GM18907 (cell line): Measurements from ENCODE around the gene PIGP.
"Not testable (repeated sequence)": the region's sequence is repeated elsewhere in the genome, so short reads cannot be mapped to it uniquely, and the experiment has no call there.

Source experiments
- ATAC-seq: cut with Tn5 transposase; IDR thresholded peaks from one replicate; pipeline ENCODE4 v1.9.1; 2021; ENCODE audit warnings: mild to moderate bottlenecking, moderate library complexity; ENCODE audit not compliant: unreplicated experiment

Gene PIGP

GRCh38 chr21:37045149-37045548 is 27.7 kb downstream of the PIGP start:
- ATAC-seq = no peak

- no peak for ATAC-seq
These were observed 28.2 kb downstream of the PIGP start for GRCh38 chr21:37044643-37045042.

GRCh38 chr21:37043818-37044217 is 29.1 kb downstream of the PIGP start:
- no peak for ATAC-seq

- no peak for ATAC-seq
These were observed 31.1 kb downstream of the PIGP start for GRCh38 chr21:37041706-37042271.

- no peak for ATAC-seq
These were observed 32.7 kb downstream of the PIGP start for GRCh38 chr21:37040212-37040611.

GRCh38 chr21:37039411-37040075 is 33.3 kb downstream of the PIGP start:
- no peak for ATAC-seq

- no peak for ATAC-seq
These were observed 36.7 kb downstream of the PIGP start for GRCh38 chr21:37036177-37036576.

GRCh38 chr21:37034394-37034793 is 38.5 kb downstream of the PIGP start:
- ATAC-seq = not testable (repeated sequence)

- no peak for ATAC-seq
These were observed 39.9 kb downstream of the PIGP start for GRCh38 chr21:37032877-37033471.

GRCh38 chr21:37032293-37032692 is 40.6 kb downstream of the PIGP start:
- no peak for ATAC-seq

GRCh38 chr21:37030864-37031263 is 42.0 kb downstream of the PIGP start:
- no peak for ATAC-seq

- ATAC-seq = no peak
These were observed 44.3 kb downstream of the PIGP start for GRCh38 chr21:37028570-37028969.

- ATAC-seq = no peak
These were observed 46.4 kb downstream of the PIGP start for GRCh38 chr21:37026499-37026898.

GRCh38 chr21:37017951-37018679 is 54.8 kb downstream of the PIGP start:
- no peak for ATAC-seq
